Fibroblast of skin of left biceps (primary cell): ENCODE measurements around the gene TUBA8.
"Not testable (repeated sequence)": the region's sequence is repeated elsewhere in the genome, so short reads cannot be mapped to it uniquely, and the experiment has no call there.

Source experiments
- DNase-seq, 2 experiments: peaks; one replicate each; pipeline ENCODE4 v3.0.0-alpha.2; 2013; ENCODE audit warnings: low read depth in 2 of 2

The TUBA8 gene

GRCh38 chr22:18105981-18106380 is 4.6 kb upstream of the TUBA8 start:
- not testable (repeated sequence) for DNase-seq

GRCh38 chr22:18106550-18107341 is 3.9 kb upstream of the TUBA8 start:
- DNase-seq = not testable (repeated sequence)

- DNase-seq = no peak
Measured at GRCh38 chr22:18108187-18108586, 2.4 kb upstream of the TUBA8 start.

- no peak for DNase-seq
Measured at GRCh38 chr22:18109410-18110193, 1.0 kb upstream of the TUBA8 start.

- no peak for DNase-seq
Measured at GRCh38 chr22:18110954-18111758, 547 bp downstream of the TUBA8 start.

- no peak for DNase-seq
Measured at GRCh38 chr22:18111759-18112330, 1.2 kb downstream of the TUBA8 start.

GRCh38 chr22:18112440-18112839 is 1.8 kb downstream of the TUBA8 start:
- DNase-seq = no peak

GRCh38 chr22:18113680-18114394 is 3.2 kb downstream of the TUBA8 start:
- no peak for DNase-seq

- no peak for DNase-seq
Measured at GRCh38 chr22:18114495-18114894, 3.9 kb downstream of the TUBA8 start.

- DNase-seq = no peak
Measured at GRCh38 chr22:18114976-18115652, 4.5 kb downstream of the TUBA8 start.

GRCh38 chr22:18115906-18116371 is 5.3 kb downstream of the TUBA8 start:
- no peak for DNase-seq

- DNase-seq = no peak
Measured at GRCh38 chr22:18116634-18117033, 6.0 kb downstream of the TUBA8 start.

- no peak for DNase-seq
Measured at GRCh38 chr22:18118345-18118915, 7.8 kb downstream of the TUBA8 start.

- no peak for DNase-seq
Measured at GRCh38 chr22:18119409-18120110, 9.0 kb downstream of the TUBA8 start.

- DNase-seq = no peak
Measured at GRCh38 chr22:18120857-18121256, 10.2 kb downstream of the TUBA8 start.

GRCh38 chr22:18121506-18121905 is 10.9 kb downstream of the TUBA8 start:
- DNase-seq = no peak

GRCh38 chr22:18121954-18122554 is 11.4 kb downstream of the TUBA8 start:
- DNase-seq = no peak

GRCh38 chr22:18123476-18124025 is 12.9 kb downstream of the TUBA8 start:
- DNase-seq = not testable (repeated sequence)

GRCh38 chr22:18126606-18127005 is 16.0 kb downstream of the TUBA8 start:
- no peak for DNase-seq
